K562 (cell line): Measurements from ENCODE around the gene OBSL1. TPM values are rescaled to one million over a fixed set of nuclear protein-coding genes. Genes with fewer than 3 reads are reported as not detected.
A peak's percentile ranks its signal among the peaks of the same experiment; 100 is the strongest.

ENCODE experiments used
- E4F1 ChIP-seq: fragments of 250-450 bp; sonication (Bioruptor Pico); IDR thresholded peaks from 2 replicates; pipeline ENCODE4 v1.5.0; 2021; ENCODE audit warnings: mild to moderate bottlenecking, borderline replicate concordance
- EP300 ChIP-seq: IDR thresholded peaks from 2 replicates; pipeline ENCODE4 v1.6.1; 2012; ENCODE audit warnings: low read length, improper control_type of control experiment
- FOXJ2 ChIP-seq: fragments of 200-800 bp; sonication (Bioruptor generic); IDR thresholded peaks from 2 replicates; pipeline ENCODE4 v1.6.1; 2016; ENCODE audit warnings: missing genetic modification characterization, missing compliant biosample characterization
- GABPA ChIP-seq: fragments of 200-800 bp; sonication (Bioruptor generic); conservative IDR thresholded peaks from 2 replicates; pipeline ENCODE4 v1.6.1; 2016; ENCODE audit warnings: low read depth, missing genetic modification characterization, missing compliant biosample characterization
- JUND ChIP-seq, 2 experiments: IDR thresholded peaks; 2 replicates in 1 of 2; 3 replicates in 1 of 2; pipeline ENCODE4 v1.6.1; 2011; ENCODE audit warnings: borderline replicate concordance in 2 of 2, low read depth in 2 of 2, low read length in 2 of 2, improper control_type of control experiment in 1 of 2, missing biosample characterization in 1 of 2, missing genetic modification characterization in 1 of 2, missing genetic modification reagents in 1 of 2
- MGA ChIP-seq: fragments of 450-650 bp; IDR thresholded peaks from 2 replicates; pipeline ENCODE4 v1.6.1; 2016; ENCODE audit warnings: mild to moderate bottlenecking, moderate library complexity
- MLX ChIP-seq, 2 experiments: fragments of 450-650 bp in 1 of 2; sonication (generic) in 1 of 2; formaldehyde crosslinking; conservative IDR thresholded peaks; 2 replicates each; pipeline versions ENCODE4 v1.4.0 to v1.8.1; 2020 to 2022; ENCODE audit warnings: mild to moderate bottlenecking in 1 of 2, missing genetic modification reagents in 1 of 2
- PHF21A ChIP-seq: fragments of 450-650 bp; IDR thresholded peaks from 2 replicates; pipeline ENCODE4 v1.6.1; 2017; ENCODE audit warnings: low read depth, borderline replicate concordance
- ZBTB12 ChIP-seq: fragments of 250-450 bp; sonication (Bioruptor Pico); IDR thresholded peaks from 2 replicates; pipeline ENCODE4 v1.4.0; 2020
- polyA plus RNA-seq, 8 experiments: library from polyadenylated mRNA; depleted of rRNA in 4 of 8; stranded (reverse) in 5 of 8; unstranded in 3 of 8; fragments of >200 nt; fragmentation: Nextera tagmentation in 2 of 8; fragmentation: Illumina TruSeq in 1 of 8; extraction: Ambion mirVana in 2 of 8; extraction: Trizol in 1 of 8; gene quantifications; 2 replicates each; pipeline versions ENCODE4 v1.2.1 to v1.2.3, GENCODE V29; 2011 to 2014; ENCODE audit warnings: inconsistent platforms in 1 of 8, missing spikeins in 1 of 8
- total RNA-seq, 7 experiments: library from RNA; depleted of rRNA in 6 of 7; stranded (reverse); fragments of >200 nt in 6 of 7; fragmentation: Illumina TruSeq in 2 of 7; extraction: Trizol in 2 of 7; gene quantifications; 2 replicates each; pipeline versions ENCODE4 v1.2.1 to v1.2.3, GENCODE V29; 2011 to 2021; ENCODE audit warnings: low replicate concordance in 1 of 7

OBSL1 gene
- total and polyA plus RNA-seq, 9 of the 15 experiments (the other 6 are each of a cell fraction or from before 2014, with no cell fraction given), result 1.2 to 26.6 (median 8.6) TPM

- no peak for TF ChIP-seq E4F1 (CRISPR knock-in tag)
- no peak for TF ChIP-seq ZBTB12 (CRISPR knock-in tag)
- 0 out of 2 replicates have a peak, but pooled peaks have one; percentile 20 for TF ChIP-seq GABPA (tag)
- no peak for TF ChIP-seq MLX (CRISPR knock-in tag; conservative IDR thresholded peaks at IDR 0.05)
- no peak for TF ChIP-seq FOXJ2 (tag)
- TF ChIP-seq EP300, result peak; percentile 95
- TF ChIP-seq MGA, result peak; percentile 61; the same call in 1 of the 2 replicates
- TF ChIP-seq JUND (IDR thresholded peaks at IDR 0.05; ENCODE audit: borderline replicate concordance, low read depth, low read length), result peak; percentile 73
- peak; percentile 35; the same call in 1 of the 3 replicates for TF ChIP-seq JUND (tag; IDR thresholded peaks at IDR 0.05; ENCODE audit: borderline replicate concordance, low read depth, low read length)
- TF ChIP-seq PHF21A, result peak; percentile 85; the same call in 1 of the 2 replicates
Observed at GRCh38 chr2:219509780-219510511, 61.4 kb downstream of the OBSL1 start (continued).
